ENCODE data around the gene GPR45.
A peak's percentile ranks its signal among the peaks of the same experiment; 100 is the strongest.
"Not testable (repeated sequence)": the region's sequence is repeated elsewhere in the genome, so short reads cannot be mapped to it uniquely, and the experiment has no call there.

GPR45 gene

GRCh38 chr2:105241443-105241842 lies at the start of gene GPR45:
GPR45 (plus strand) TSS chr2:105241743; CDS start chr2:105241859, 116 bp downstream.
- DNase-seq = no peak

GRCh38 chr2:105194022-105194675 lies 47.4 kb upstream of the GPR45 start:
- no peak for DNase-seq

- DNase-seq = no peak
Measured at GRCh38 chr2:105196651-105197050, 44.9 kb upstream of the GPR45 start.

- DNase-seq = no peak
Measured at GRCh38 chr2:105215586-105216192, 25.9 kb upstream of the GPR45 start.

GRCh38 chr2:105220604-105221003 lies 20.9 kb upstream of the GPR45 start:
- no peak for DNase-seq

GRCh38 chr2:105224444-105224843 lies 17.1 kb upstream of the GPR45 start:
- no peak for DNase-seq

- no peak for DNase-seq
Measured at GRCh38 chr2:105231232-105231619, 10.3 kb upstream of the GPR45 start.

- peak; percentile 25 for DNase-seq
Measured at GRCh38 chr2:105235388-105236059, 6.0 kb upstream of the GPR45 start.

GRCh38 chr2:105236060-105236424 lies 5.5 kb upstream of the GPR45 start:
- DNase-seq = no peak

GRCh38 chr2:105237045-105237765 lies 4.3 kb upstream of the GPR45 start:
- no peak for DNase-seq

GRCh38 chr2:105238664-105239240 lies 2.8 kb upstream of the GPR45 start:
- DNase-seq = no peak

- DNase-seq = no peak
Measured at GRCh38 chr2:105239924-105240323, 1.6 kb upstream of the GPR45 start.

- no peak for DNase-seq
Measured at GRCh38 chr2:105242286-105242993, 897 bp downstream of the GPR45 start.

GRCh38 chr2:105243961-105244360 lies 2.4 kb downstream of the GPR45 start:
- no peak for DNase-seq

GRCh38 chr2:105244451-105244850 lies 2.9 kb downstream of the GPR45 start:
- no peak for DNase-seq

GRCh38 chr2:105248316-105249070 lies 7.0 kb downstream of the GPR45 start:
- DNase-seq = no peak

- no peak for DNase-seq
Measured at GRCh38 chr2:105249181-105249580, 7.6 kb downstream of the GPR45 start.

GRCh38 chr2:105249891-105250290 lies 8.3 kb downstream of the GPR45 start:
- no peak for DNase-seq

GRCh38 chr2:105251016-105251648 lies 9.6 kb downstream of the GPR45 start:
- not testable (repeated sequence) for DNase-seq

GRCh38 chr2:105252271-105252670 lies 10.7 kb downstream of the GPR45 start:
- DNase-seq = no peak

GRCh38 chr2:105254531-105255210 lies 13.1 kb downstream of the GPR45 start:
- no peak for DNase-seq

All from NCI-H446 treated with DMSO at 0.1 percent for 48 hours (cell line).